K562 (cell line): ENCODE data around the gene DAB2IP. TPM values are rescaled to one million over a fixed set of nuclear protein-coding genes. Genes with fewer than 3 reads are reported as not detected.
"Not testable (repeated sequence)": the region's sequence is repeated elsewhere in the genome, so short reads cannot be mapped to it uniquely, and the experiment has no call there.

ENCODE experiments used
- ATAC-seq: fragments of 200-7000 bp; cut with Tn5 transposase; 3 replicates; pipeline ENCODE4 v1.9.1; 2020; ENCODE audit warnings: moderate library complexity
- BruUV-seq: library from RNA; stranded (reverse); fragments of 400-500 nt; replicated peaks from 2 replicates; lab custom pipeline; 2021; lab: Mats Ljungman, UMichigan
- CTCF ChIA-PET: fragments of 300-600 bp; formaldehyde crosslinking; extraction: SDS; loops from one replicate; lab custom pipeline; 2021; ENCODE audit warnings: low intra/inter-chr PET ratio; lab: Yijun Ruan, JAX
- POLR2A ChIA-PET: fragments of 300-600, 350-650 bp; sonication (Branson Sonifier 250); formaldehyde crosslinking; extraction: SDS; loops from one replicate; lab custom pipeline; 2021; ENCODE audit warnings: antibody characterized with exemption, inconsistent platforms; lab: Yijun Ruan, JAX
- DNase-seq, 4 experiments: peaks; one replicate each; pipeline versions ENCODE4 v3.0.0 to v3.0.0-alpha.2; 2011 to 2018; ENCODE audit warnings: low spot score in 3 of 4, mixed read lengths in 3 of 4; ENCODE audit errors: extremely low read depth in 1 of 4
- FAIRE-seq: peaks from 2 replicates; lab custom pipeline; 2011; peaks lifted over from hg19 to GRCh38; lab: Jason Lieb, UNC
- H2AFZ ChIP-seq: 2 replicates; pipeline ENCODE4 v1.6.0; 2011; ENCODE audit warnings: low read depth, low read length, control low read depth, inconsistent platforms
- H3K27ac ChIP-seq: fragments of 200-600 bp; 3 replicates; pipeline ENCODE4 v1.8.0; 2011; ENCODE audit warnings: low read depth, mild to moderate bottlenecking, control low read depth, inconsistent platforms, low read length, moderate library complexity, mixed read lengths; ENCODE audit errors: extremely low read depth
- H3K27me3 ChIP-seq, 2 experiments: fragments of 300-600 bp in 1 of 2; 2 replicates in 1 of 2; 3 replicates in 1 of 2; pipeline versions ENCODE4 v1.6.0 to v1.8.0; 2011; ENCODE audit warnings: inconsistent platforms in 2 of 2, low read length in 2 of 2, mild to moderate bottlenecking in 1 of 2, mixed read lengths in 1 of 2, moderate library complexity in 1 of 2; ENCODE audit not compliant: control insufficient read depth in 2 of 2, insufficient read depth in 2 of 2
- H3K36me3 ChIP-seq: fragments of 300-600 bp; 3 replicates; pipeline ENCODE4 v1.8.0; 2011; ENCODE audit warnings: mild to moderate bottlenecking, low read length, inconsistent platforms; ENCODE audit not compliant: control insufficient read depth, insufficient read depth
- H3K4me1 ChIP-seq, 2 experiments: fragments of 200-600 bp in 1 of 2; replicated peaks in 1 of 2; 2 replicates in 1 of 2; 3 replicates in 1 of 2; pipeline versions ENCODE4 v1.5.1 to v1.8.0; 2011; ENCODE audit warnings: inconsistent platforms in 2 of 2, low read length in 2 of 2, mild to moderate bottlenecking in 1 of 2, mixed read lengths in 1 of 2, moderate library complexity in 1 of 2; ENCODE audit not compliant: control insufficient read depth in 2 of 2, insufficient read depth in 2 of 2
- H3K4me2 ChIP-seq: 2 replicates; pipeline ENCODE4 v1.6.1; 2011; ENCODE audit warnings: low read length, control low read depth, inconsistent platforms, mixed read lengths; ENCODE audit not compliant: insufficient read depth
- H3K4me3 ChIP-seq: fragments of 200-600 bp; sonication (generic), shearing (Covaris generic); 2 replicates; pipeline ENCODE4 v1.5.1; 2016; ENCODE audit warnings: control low read depth, inconsistent platforms
- H3K79me2 ChIP-seq: fragments of 200-600 bp; 3 replicates; pipeline ENCODE4 v1.8.0; 2011; ENCODE audit warnings: low read length, inconsistent platforms; ENCODE audit not compliant: control insufficient read depth, insufficient read depth
- H3K9ac ChIP-seq, 2 experiments: 2 replicates each; pipeline versions ENCODE4 v1.6.0 to v1.6.1; 2011; ENCODE audit warnings: low read depth in 2 of 2, low read length in 2 of 2, control low read depth in 1 of 2, inconsistent platforms in 1 of 2, mild to moderate bottlenecking in 1 of 2, mixed read lengths in 1 of 2; ENCODE audit not compliant: insufficient read depth in 1 of 2
- H3K9me1 ChIP-seq: one replicate; pipeline ENCODE4 v1.6.0; 2011; ENCODE audit warnings: inconsistent platforms, mild to moderate bottlenecking, low read length, moderate library complexity; ENCODE audit not compliant: control insufficient read depth, insufficient read depth
- H3K9me3 ChIP-seq: replicated peaks from 2 replicates; pipeline ENCODE4 v1.5.1; 2011; ENCODE audit warnings: low read depth, low read length, inconsistent platforms; ENCODE audit not compliant: control insufficient read depth, insufficient read depth
- H4K20me1 ChIP-seq: replicated peaks from 2 replicates; pipeline ENCODE4 v1.6.1; 2011; ENCODE audit warnings: low read length, inconsistent platforms, mixed read lengths; ENCODE audit not compliant: control insufficient read depth, insufficient read depth
- COPS2 ChIP-seq: fragments of 450-650 bp; conservative IDR thresholded peaks from 2 replicates; pipeline ENCODE4 v1.6.1; 2016; ENCODE audit warnings: mild to moderate bottlenecking, moderate library complexity
- DDX20 ChIP-seq: fragments of 450-650 bp; IDR thresholded peaks from 2 replicates; pipeline ENCODE4 v1.6.1; 2016; ENCODE audit warnings: missing genetic modification characterization, low read depth, mild to moderate bottlenecking, missing compliant biosample characterization, moderate library complexity
- HNRNPL ChIP-seq: fragments of 200-400 bp; formaldehyde crosslinking; IDR thresholded peaks from 2 replicates; pipeline ENCODE4 v1.6.1; 2017; ENCODE audit warnings: low read depth, mild to moderate bottlenecking, low read length
- L3MBTL2 ChIP-seq: fragments of 450-650 bp; IDR thresholded peaks from 2 replicates; pipeline ENCODE4 v1.6.1; 2016; ENCODE audit warnings: mild to moderate bottlenecking, moderate library complexity
- POLR2G ChIP-seq: fragments of 200-400 bp; formaldehyde crosslinking; IDR thresholded peaks from 2 replicates; pipeline ENCODE4 v1.6.1; 2017; ENCODE audit warnings: low read depth, mild to moderate bottlenecking, antibody characterized with exemption, low read length, moderate library complexity
- RBM22 ChIP-seq: fragments of 200-400 bp; formaldehyde crosslinking; IDR thresholded peaks from 2 replicates; pipeline ENCODE4 v1.6.1; 2018; ENCODE audit warnings: low read length, low read depth; ENCODE audit not compliant: poor library complexity, severe bottlenecking
- WGBS: fragments of 100-300 bp; shearing (Covaris generic); methylation state at CpG from one replicate; pipeline ENCODE4 v1.1.6; 2016; ENCODE audit warnings: low coverage, mixed read lengths; ENCODE audit not compliant: insufficient coverage; ENCODE audit errors: missing lambda C conversion rate; 5-methylcytosine and 5-hydroxymethylcytosine counted together
- in situ Hi-C: fragments of 300-500 bp; cut with MboI; formaldehyde crosslinking; loops from 4 replicates; pipeline ENCODE4 v1.15.0; 2018; ENCODE audit warnings: inconsistent platforms, mixed read lengths
- intact Hi-C: fragments of 100-400 bp; cut with micrococcal nuclease; formaldehyde crosslinking; loops from 2 replicates; pipeline ENCODE4 v1.14.2; 2022
- polyA plus RNA-seq, 8 experiments: library from polyadenylated mRNA; depleted of rRNA in 4 of 8; stranded (reverse) in 5 of 8; unstranded in 3 of 8; fragments of >200 nt; fragmentation: Nextera tagmentation in 2 of 8; fragmentation: Illumina TruSeq in 1 of 8; extraction: Ambion mirVana in 2 of 8; extraction: Trizol in 1 of 8; gene quantifications; 2 replicates each; pipeline versions ENCODE4 v1.2.1 to v1.2.3, GENCODE V29; 2011 to 2014; ENCODE audit warnings: inconsistent platforms in 1 of 8, missing spikeins in 1 of 8
- total RNA-seq, 7 experiments: library from RNA; depleted of rRNA in 6 of 7; stranded (reverse); fragments of >200 nt in 6 of 7; fragmentation: Illumina TruSeq in 2 of 7; extraction: Trizol in 2 of 7; gene quantifications; 2 replicates each; pipeline versions ENCODE4 v1.2.1 to v1.2.3, GENCODE V29; 2011 to 2021; ENCODE audit warnings: low replicate concordance in 1 of 7
- TF ChIP-seq, protein P1 (sequence below): fragments of 250-450 bp; sonication (Bioruptor Pico); IDR thresholded peaks from 2 replicates; pipeline ENCODE4 v1.5.0; 2021

The DAB2IP gene
- total and polyA plus RNA-seq, 9 of the 15 experiments (the other 6 are each of a cell fraction or from before 2014, with no cell fraction given), result 0.04 to 0.31 (median 0.08) TPM; not detected in 5

DNA sequence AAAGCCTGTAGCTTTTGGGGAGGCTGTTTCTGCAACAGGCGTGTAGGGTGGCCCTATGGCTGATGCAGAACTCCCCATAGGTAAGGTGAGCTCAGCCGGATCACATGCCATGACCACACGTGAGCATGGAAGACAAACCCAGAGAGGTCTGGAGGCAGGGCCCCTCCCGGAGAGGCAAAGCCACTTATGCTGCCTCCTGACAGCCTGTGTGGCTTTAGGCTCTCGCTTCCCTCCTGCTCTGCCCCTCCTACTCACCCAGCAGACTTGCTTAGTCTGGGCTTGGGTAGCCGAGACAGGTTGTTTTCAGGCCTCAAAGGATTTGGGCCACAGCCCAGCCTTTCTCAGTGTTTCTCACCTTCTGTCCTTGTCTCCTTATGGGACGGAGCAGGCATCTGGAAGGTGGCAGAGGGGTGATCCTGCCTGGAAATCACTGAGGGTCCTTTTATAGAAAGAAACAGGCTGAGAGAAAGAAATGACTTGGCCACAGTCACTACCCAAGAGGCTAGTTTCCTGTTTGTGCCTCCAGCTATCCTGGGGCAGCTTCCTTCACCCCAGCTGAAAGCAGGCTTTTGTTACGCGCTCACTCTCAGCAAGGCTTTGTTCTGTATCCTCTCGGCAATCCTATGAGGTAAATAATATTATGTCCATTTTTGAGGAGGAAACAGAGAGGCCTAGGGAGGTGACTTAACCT lies 89.9 kb downstream of the DAB2IP start (continued):
- TF ChIP-seq POLR2G (no peak), HNRNPL (no peak), L3MBTL2 (no peak), RBM22 (no peak), COPS2 (no peak), DDX20 (tag) (no peak)
- TF ChIP-seq, protein P1, sequence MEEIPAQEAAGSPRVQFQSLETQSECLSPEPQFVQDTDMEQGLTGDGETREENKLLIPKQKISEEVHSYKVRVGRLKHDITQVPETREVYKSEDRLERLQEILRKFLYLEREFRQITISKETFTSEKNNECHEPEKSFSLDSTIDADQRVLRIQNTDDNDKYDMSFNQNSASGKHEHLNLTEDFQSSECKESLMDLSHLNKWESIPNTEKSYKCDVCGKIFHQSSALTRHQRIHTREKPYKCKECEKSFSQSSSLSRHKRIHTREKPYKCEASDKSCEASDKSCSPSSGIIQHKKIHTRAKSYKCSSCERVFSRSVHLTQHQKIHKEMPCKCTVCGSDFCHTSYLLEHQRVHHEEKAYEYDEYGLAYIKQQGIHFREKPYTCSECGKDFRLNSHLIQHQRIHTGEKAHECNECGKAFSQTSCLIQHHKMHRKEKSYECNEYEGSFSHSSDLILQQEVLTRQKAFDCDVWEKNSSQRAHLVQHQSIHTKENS (CRISPR knock-in tag), result no peak

DNA sequence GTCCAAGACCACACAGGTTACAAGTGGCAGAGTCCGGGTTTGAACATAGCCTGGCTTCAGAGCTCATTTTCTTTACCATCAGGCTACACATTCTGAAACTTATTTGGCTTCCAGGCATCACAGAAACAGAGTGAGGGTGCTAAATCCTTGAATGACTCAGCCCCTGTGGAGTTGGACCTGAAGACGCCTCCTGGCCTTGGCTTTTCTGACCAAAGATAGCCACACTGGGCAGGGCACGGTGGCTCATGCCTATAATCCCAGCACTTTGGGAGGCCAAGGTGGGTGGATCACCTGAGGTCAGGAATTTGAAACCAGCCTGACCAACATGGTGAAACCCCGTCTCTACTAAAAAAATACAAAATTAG lies 90.5 kb downstream of the DAB2IP start:
- WGBS, result 4% methylated on average over 4 of the region's 4 CpGs
- H3K79me2 ChIP-seq, H3K9ac ChIP-seq, H3K9me1 ChIP-seq, H3K4me2 ChIP-seq, DNase-seq, FAIRE-seq, H3K4me3 ChIP-seq, H3K27ac ChIP-seq, intact Hi-C loops, H2AFZ ChIP-seq, H3K36me3 ChIP-seq, H3K9me3 ChIP-seq, in situ Hi-C loops, CTCF ChIA-PET, ATAC-seq, BruUV-seq, H3K4me1 ChIP-seq: not testable (repeated sequence)
- POLR2A ChIA-PET, result interaction anchor here (1.9 kb wide), 1 partner anchor 8 kb away, joined by 8 read pairs; no protein-coding TSS in a partner anchor
- Histone ChIP-seq H3K27me3 (peaks cover 10 to 62% of the 10 kb centered on the region in 2 experiments; a peak in 4 of 5 replicates), H4K20me1 (peaks cover 13% of the 10 kb centered on the region; the same call in 1 of the 2 replicates)
